T-cell (primary cell): ENCODE data around the gene SPOCK3. TPM values are rescaled to one million over a fixed set of nuclear protein-coding genes. Genes with fewer than 3 reads are reported as not detected.

Experiments used
- ATAC-seq, 4 experiments: fragments of 200-7000 bp in 3 of 4; fragments of 150-1000 bp in 1 of 4; cut with Tn5 transposase; replicated peaks in 1 of 4; 1 replicate in 3 of 4; 2 replicates in 1 of 4; pipeline ENCODE4 v1.10.0; 2021; ENCODE audit warnings: moderate library complexity in 3 of 4, mild to moderate bottlenecking in 2 of 4, moderate number of reproducible peaks in 1 of 4
- CTCF ChIA-PET, 2 donors: fragments of 300-600 bp; sonication (Branson Sonifier 250); formaldehyde crosslinking; loops; one replicate each; lab custom pipeline; 2022; ENCODE audit warnings: antibody characterized with exemption in 2 of 2; lab: Charles Lee
- POLR2A ChIA-PET, 2 donors: fragments of 300-600 bp; sonication (Branson Sonifier 250); formaldehyde crosslinking; loops; one replicate each; lab custom pipeline; 2022; ENCODE audit warnings: antibody characterized with exemption in 2 of 2; lab: Charles Lee
- DNase-seq, 35 experiments: peaks; one replicate each; pipeline versions ENCODE4 v3.0.0 to v3.0.0-alpha.2; 2013 to 2023
- H3K27ac ChIP-seq: one replicate; pipeline ENCODE4 v1.5.1; 2013; ENCODE audit warnings: low read length
- H3K27me3 ChIP-seq, 2 experiments: replicated peaks in 1 of 2; 1 replicate in 1 of 2; 2 replicates in 1 of 2; pipeline versions ENCODE4 v1.6.1 to v1.7.0; 2013; ENCODE audit warnings: low read length in 1 of 2, mixed read lengths in 1 of 2; ENCODE audit not compliant: control insufficient read depth in 2 of 2, insufficient read depth in 2 of 2; ENCODE audit errors: extremely low read depth in 1 of 2
- H3K36me3 ChIP-seq, 2 donors: 1 replicate in 1 of 2; 2 replicates in 1 of 2; pipeline versions ENCODE4 v1.6.1 to v1.7.0; 2013; ENCODE audit warnings: low read length in 1 of 2; ENCODE audit not compliant: control insufficient read depth in 2 of 2, insufficient read depth in 1 of 2; ENCODE audit errors: extremely low read depth in 1 of 2
- H3K4me1 ChIP-seq, 2 experiments: 1 replicate in 1 of 2; 2 replicates in 1 of 2; pipeline versions ENCODE4 v1.6.1 to v1.7.0; 2013; ENCODE audit warnings: low read length in 2 of 2, mixed read lengths in 1 of 2; ENCODE audit not compliant: insufficient read depth in 2 of 2, control insufficient read depth in 1 of 2; ENCODE audit errors: extremely low read depth in 1 of 2
- H3K4me3 ChIP-seq, 2 donors: 1 replicate in 1 of 2; 2 replicates in 1 of 2; pipeline versions ENCODE4 v1.5.1 to v1.7.0; 2013; ENCODE audit warnings: mild to moderate bottlenecking in 2 of 2, low read length in 1 of 2, moderate library complexity in 1 of 2; ENCODE audit not compliant: control insufficient read depth in 1 of 2; ENCODE audit errors: extremely low read depth in 1 of 2
- H3K9me3 ChIP-seq: 2 replicates; pipeline ENCODE4 v1.7.0; 2013
- H3K27ac Mint-ChIP-seq, 2 donors: one replicate each; pipeline ENCODE4 v1.8.0; 2020 to 2021; ENCODE audit warnings: mild to moderate bottlenecking in 2 of 2, mixed read lengths in 2 of 2
- H3K27me3 Mint-ChIP-seq, 2 donors: one replicate each; pipeline ENCODE4 v1.8.0; 2021 to 2022; ENCODE audit warnings: mixed read lengths in 2 of 2
- H3K36me3 Mint-ChIP-seq: one replicate; pipeline ENCODE4 v1.8.0; 2021; ENCODE audit warnings: mixed read lengths
- H3K4me1 Mint-ChIP-seq, 3 donors: one replicate each; pipeline ENCODE4 v1.8.0; 2020 to 2022; ENCODE audit warnings: mixed read lengths in 3 of 3, mild to moderate bottlenecking in 1 of 3
- H3K4me3 Mint-ChIP-seq, 3 donors: one replicate each; pipeline ENCODE4 v1.8.0; 2020 to 2022; ENCODE audit warnings: mild to moderate bottlenecking in 3 of 3, mixed read lengths in 3 of 3, moderate library complexity in 3 of 3
- H3K9me3 Mint-ChIP-seq, 3 donors: one replicate each; pipeline ENCODE4 v1.8.0; 2020 to 2022; ENCODE audit warnings: mixed read lengths in 3 of 3
- WGBS: methylation state at CpG from one replicate; pipeline ENCODE4 v1.1.5; 2013; ENCODE audit warnings: missing lambda C conversion rate; ENCODE audit not compliant: insufficient coverage; 5-methylcytosine and 5-hydroxymethylcytosine counted together
- total RNA-seq, 35 experiments: library from RNA in 6 of 35; stranded (reverse) in 6 of 35; fragments of 120-200 nt in 1 of 35; gene quantifications; one replicate each; pipeline versions ENCODE4 v1.2.1 to v1.2.4 and lab custom pipeline; 2013 to 2026

Gene SPOCK3
- total RNA-seq, 5 donors from 2014 or later (not counting 1 experiment from before 2014, with no cell fraction given) = not detected

DNA sequence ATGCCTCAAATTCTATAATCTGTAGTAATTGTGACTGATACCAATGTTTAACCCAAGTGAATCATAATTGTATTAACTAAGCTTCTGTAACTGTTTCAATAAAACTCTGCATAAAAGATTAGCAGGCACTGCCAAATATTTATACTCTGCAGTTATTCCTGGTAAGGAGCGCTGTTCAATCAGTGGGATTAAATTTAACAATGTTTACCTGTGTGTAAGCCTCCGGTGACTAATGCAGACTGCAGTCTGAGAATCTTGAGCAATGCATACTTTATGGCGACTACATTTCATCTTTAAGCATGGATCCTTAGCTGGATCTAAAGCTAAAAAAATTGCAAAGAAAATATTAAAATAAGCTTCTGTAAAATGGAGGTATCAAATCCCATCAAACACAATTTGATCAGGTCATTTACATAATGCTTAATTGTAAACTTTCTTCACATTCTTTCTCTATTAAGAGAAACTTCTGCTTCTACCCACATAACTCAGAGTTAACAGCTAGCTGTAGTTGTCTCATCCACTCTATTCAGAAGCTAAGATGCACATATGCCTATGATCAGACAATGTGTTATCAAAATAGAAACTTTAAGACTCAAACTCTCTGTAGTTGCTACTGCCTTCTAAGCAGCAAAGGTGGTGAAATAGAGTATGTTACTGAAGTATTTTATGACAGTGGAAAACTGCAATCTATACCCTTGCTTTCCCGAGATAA is 234.0 kb downstream of the SPOCK3 start:
- H3K27me3 Mint-ChIP-seq = no peaks in the 10 kb centered on the region
- H3K27ac ChIP-seq = no peak overlapping the region
- peaks cover 0 to 5% (median 0%) of the 10 kb centered on the region in 3 donors for H3K9me3 Mint-ChIP-seq
- H3K27ac Mint-ChIP-seq = no peak overlapping the region
- H3K9me3 ChIP-seq = no peaks in the 10 kb centered on the region
- ATAC-seq (no peak), DNase-seq (no peak)
- ChIA-PET POLR2A (no interaction called here), CTCF (no interaction called here)
- H3K36me3 ChIP-seq = no peaks in the 10 kb centered on the region
- H3K4me1 Mint-ChIP-seq = no peaks in the 10 kb centered on the region
- no peaks in the 10 kb centered on the region for H3K4me1 ChIP-seq
- H3K36me3 Mint-ChIP-seq = no peaks in the 10 kb centered on the region
- 100% methylated on average over 1 of the region's 4 CpGs for WGBS
- H3K4me3 ChIP-seq = no peak overlapping the region
- no peak overlapping the region for H3K4me3 Mint-ChIP-seq
- H3K27me3 ChIP-seq = no peaks in the 10 kb centered on the region

DNA sequence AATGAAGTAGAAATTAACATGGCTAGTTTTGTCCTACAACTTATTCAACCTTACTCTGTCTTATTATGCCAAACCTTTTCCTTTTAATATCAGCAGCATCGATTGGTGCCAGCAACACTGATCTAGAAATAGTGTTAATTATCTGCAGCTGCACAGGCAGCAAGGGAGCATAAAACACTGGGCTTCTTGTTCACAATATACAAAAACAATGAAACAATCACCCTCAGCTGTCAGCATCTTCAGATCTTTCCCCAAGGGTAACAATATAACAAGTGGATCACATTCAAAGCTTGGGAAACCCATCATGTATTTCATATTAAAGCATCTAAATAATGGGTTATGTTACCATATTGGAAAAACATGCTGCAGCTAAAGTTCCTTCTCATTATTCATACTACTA is 238.1 kb downstream of the SPOCK3 start:
- ATAC-seq = no peak
- ChIA-PET CTCF (no interaction called here), POLR2A (no interaction called here)
- DNase-seq = no peak
- H3K27me3 Mint-ChIP-seq = no peaks in the 10 kb centered on the region
- H3K27ac Mint-ChIP-seq = no peak overlapping the region
- no peaks in the 10 kb centered on the region for H3K4me1 Mint-ChIP-seq
- no peaks in the 10 kb centered on the region for H3K36me3 Mint-ChIP-seq
- Histone ChIP-seq H3K4me3 (no peak overlapping the region), H3K36me3 (no peaks in the 10 kb centered on the region), H3K27ac (no peak overlapping the region), H3K4me1 (no peaks in the 10 kb centered on the region), H3K9me3 (no peaks in the 10 kb centered on the region), H3K27me3 (no peaks in the 10 kb centered on the region)
- H3K9me3 Mint-ChIP-seq = no peaks in the 10 kb centered on the region
- WGBS = no CpG with 5 or more reads among the region's 1 CpG
- H3K4me3 Mint-ChIP-seq = no peak overlapping the region

DNA sequence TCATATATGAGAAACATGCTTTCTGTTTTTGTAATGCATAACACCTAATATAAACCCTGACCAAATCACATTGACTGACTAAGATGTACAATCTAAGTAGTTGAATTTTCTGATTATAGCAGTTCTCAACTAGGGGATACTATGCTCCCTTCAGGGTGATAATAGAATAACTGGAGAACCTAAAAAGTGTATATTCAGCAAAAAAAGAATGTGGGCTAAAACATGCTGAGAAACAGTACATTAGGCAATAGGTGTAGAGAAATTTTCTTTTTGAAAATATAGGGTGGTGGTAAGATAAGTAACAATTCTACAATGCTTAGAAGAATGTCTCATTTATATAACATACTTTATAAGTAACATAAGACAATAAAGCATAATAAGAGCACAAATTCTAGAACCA is 239.6 kb downstream of the SPOCK3 start:
- ATAC-seq (no peak), DNase-seq (no peak)
- Mint-ChIP-seq H3K4me3 (no peak overlapping the region), H3K9me3 (no peaks in the 10 kb centered on the region), H3K4me1 (no peaks in the 10 kb centered on the region), H3K27ac (no peak overlapping the region), H3K36me3 (no peaks in the 10 kb centered on the region), H3K27me3 (no peaks in the 10 kb centered on the region)
- H3K4me1 ChIP-seq = no peaks in the 10 kb centered on the region
- no peak overlapping the region for H3K27ac ChIP-seq
- H3K4me3 ChIP-seq = no peak overlapping the region
- H3K27me3 ChIP-seq = no peaks in the 10 kb centered on the region
- H3K9me3 ChIP-seq = no peaks in the 10 kb centered on the region
- CTCF ChIA-PET = no interaction called here
- no peaks in the 10 kb centered on the region for H3K36me3 ChIP-seq
- POLR2A ChIA-PET = no interaction called here

DNA sequence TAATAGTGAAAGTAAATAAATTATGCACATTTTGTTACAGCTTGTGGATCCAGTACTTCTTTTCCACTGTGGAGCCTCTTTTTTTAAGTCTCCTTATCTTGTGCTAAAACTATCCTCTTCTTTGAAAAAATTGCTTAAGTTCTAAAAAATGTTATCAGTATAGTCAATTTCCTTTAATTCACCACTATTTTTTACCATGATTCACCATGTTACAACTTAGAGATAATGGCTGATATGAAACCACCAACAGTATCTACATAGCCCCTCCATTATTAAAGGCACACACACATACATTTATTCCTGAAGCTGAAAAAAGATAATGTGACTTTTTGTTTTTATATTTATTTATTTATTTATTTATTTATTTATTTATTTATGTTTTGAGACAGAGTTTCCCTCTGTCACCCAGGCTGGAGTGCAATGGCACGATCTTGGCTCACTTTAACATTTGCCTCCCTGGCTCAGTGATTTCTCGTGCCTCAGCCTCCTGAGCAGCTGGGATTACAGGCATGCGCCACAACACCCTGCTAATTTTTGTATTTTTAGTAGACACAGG is 243.2 kb downstream of the SPOCK3 start:
- Mint-ChIP-seq H3K27ac (no peak overlapping the region), H3K4me1 (no peaks in the 10 kb centered on the region), H3K4me3 (no peak overlapping the region), H3K36me3 (no peaks in the 10 kb centered on the region), H3K27me3 (no peaks in the 10 kb centered on the region), H3K9me3 (peaks cover 0 to 4% (median 0%) of the 10 kb centered on the region in 3 donors)
- H3K27ac ChIP-seq = no peak overlapping the region
- ChIA-PET CTCF (no interaction called here), POLR2A (no interaction called here)
- H3K4me1 ChIP-seq = no peaks in the 10 kb centered on the region
- no peaks in the 10 kb centered on the region for H3K36me3 ChIP-seq
- H3K27me3 ChIP-seq = no peaks in the 10 kb centered on the region
- no peak for ATAC-seq
- H3K4me3 ChIP-seq = no peak overlapping the region
- H3K9me3 ChIP-seq = no peaks in the 10 kb centered on the region
- no peak for DNase-seq
- WGBS = no CpG with 5 or more reads among the region's 3 CpGs

DNA sequence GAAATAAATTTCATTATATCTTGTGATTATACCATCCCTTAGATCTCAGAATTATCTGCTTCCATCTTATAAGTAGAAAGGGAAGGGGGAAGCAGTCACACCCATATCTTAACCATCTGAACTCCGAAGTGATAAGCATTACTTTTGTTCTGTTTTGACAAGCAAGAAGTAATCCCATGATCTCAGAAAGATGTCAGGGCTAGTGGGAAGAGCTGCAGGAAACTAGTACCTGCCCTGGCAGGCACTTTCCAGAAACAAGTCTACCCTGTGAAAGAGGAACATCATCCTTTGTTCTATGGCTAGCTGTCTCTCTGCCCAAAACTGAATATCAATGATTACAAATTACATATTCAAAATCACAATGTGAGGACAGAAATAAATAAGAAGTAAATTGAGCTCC is 244.4 kb downstream of the SPOCK3 start:
- Mint-ChIP-seq H3K27ac (no peak overlapping the region), H3K4me3 (no peak overlapping the region), H3K36me3 (no peaks in the 10 kb centered on the region), H3K27me3 (no peaks in the 10 kb centered on the region), H3K9me3 (peaks cover 0 to 4% (median 0%) of the 10 kb centered on the region in 3 donors), H3K4me1 (no peaks in the 10 kb centered on the region)
- ChIA-PET CTCF (no interaction called here), POLR2A (no interaction called here)
- Histone ChIP-seq H3K27me3 (no peaks in the 10 kb centered on the region), H3K9me3 (no peaks in the 10 kb centered on the region), H3K36me3 (no peaks in the 10 kb centered on the region), H3K4me3 (no peak overlapping the region), H3K4me1 (no peaks in the 10 kb centered on the region), H3K27ac (no peak overlapping the region)
- no CpG with 5 or more reads among the region's 1 CpG for WGBS
- ATAC-seq (no peak), DNase-seq (no peak)

DNA sequence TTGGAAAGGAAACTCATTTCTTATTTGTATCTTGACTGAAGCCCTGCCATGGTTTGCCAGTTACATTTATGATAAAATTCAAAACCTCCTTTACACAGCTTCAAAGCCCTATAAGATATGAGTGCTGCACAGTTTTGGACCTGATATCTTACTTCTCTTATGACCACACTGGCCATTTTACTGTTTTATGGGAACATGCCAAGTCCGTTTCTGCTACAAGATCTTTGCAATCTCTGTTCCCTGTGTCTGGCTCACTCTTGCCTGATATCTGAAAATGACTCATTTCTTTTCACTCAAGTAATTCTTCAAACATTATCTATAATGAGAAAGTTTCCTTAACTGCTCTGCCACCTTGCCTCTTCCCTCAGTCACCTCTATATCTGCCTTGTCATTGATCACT is 247.3 kb downstream of the SPOCK3 start:
- Histone ChIP-seq H3K4me1 (no peaks in the 10 kb centered on the region), H3K27me3 (no peaks in the 10 kb centered on the region), H3K36me3 (no peaks in the 10 kb centered on the region), H3K9me3 (no peaks in the 10 kb centered on the region), H3K4me3 (no peak overlapping the region), H3K27ac (no peak overlapping the region)
- ATAC-seq (no peak), DNase-seq (no peak)
- ChIA-PET CTCF (no interaction called here), POLR2A (no interaction called here)
- H3K4me3 Mint-ChIP-seq = no peak overlapping the region
- no peak overlapping the region for H3K27ac Mint-ChIP-seq
- H3K9me3 Mint-ChIP-seq = peaks cover 0 to 6% (median 1%) of the 10 kb centered on the region in 3 donors
- H3K27me3 Mint-ChIP-seq = no peaks in the 10 kb centered on the region
- no peaks in the 10 kb centered on the region for H3K36me3 Mint-ChIP-seq
- no peaks in the 10 kb centered on the region for H3K4me1 Mint-ChIP-seq
- 80% methylated on average over 1 of the region's 1 CpG for WGBS
